IMR-90 (cell line): Measurements from ENCODE around the gene ITPKB. TPM values are rescaled to one million over a fixed set of nuclear protein-coding genes. Genes with fewer than 3 reads are reported as not detected.

ENCODE experiments used
- ATAC-seq: fragments of 200-7000 bp; cut with Tn5 transposase; 2 replicates; pipeline ENCODE4 v1.9.1; 2020; ENCODE audit warnings: low read depth, mild to moderate bottlenecking, moderate library complexity
- Bru-seq: library from RNA; stranded (reverse); fragments of 400-500 nt; gene quantifications from one replicate; lab custom pipeline; 2021; lab: Mats Ljungman, UMichigan
- BruChase-seq, 2 experiments: library from RNA; stranded (reverse); fragments of 400-500 nt; gene quantifications; one replicate each; lab custom pipeline; 2021; lab: Mats Ljungman, UMichigan
- BruUV-seq: library from RNA; stranded (reverse); fragments of 400-500 nt; replicated peaks from 2 replicates; lab custom pipeline; 2021; lab: Mats Ljungman, UMichigan
- CTCF ChIA-PET: fragments of 300-600 bp; formaldehyde crosslinking; extraction: SDS; loops from one replicate; lab custom pipeline; 2021; ENCODE audit warnings: antibody characterized with exemption; lab: Yijun Ruan, JAX
- POLR2A ChIA-PET: fragments of 300-600 bp; sonication (Branson Sonifier 250); formaldehyde crosslinking; loops from one replicate; lab custom pipeline; 2022; ENCODE audit warnings: antibody characterized with exemption; ENCODE audit not compliant: unreplicated experiment; lab: Charles Lee
- DNase-seq: peaks from one replicate; pipeline ENCODE4 v3.0.0; 2013
- H2AFZ ChIP-seq: replicated peaks from 2 replicates; pipeline ENCODE3; 2013; ENCODE audit warnings: low read length, mild to moderate bottlenecking; ENCODE audit not compliant: poor library complexity
- H2AK5ac ChIP-seq: 2 replicates; pipeline ENCODE4 v1.6.1; 2013; ENCODE audit warnings: low read depth, low read length, inconsistent platforms
- H2AK9ac ChIP-seq: replicated peaks from 2 replicates; pipeline ENCODE3; 2013; ENCODE audit warnings: mild to moderate bottlenecking, low read depth, low read length, moderate library complexity; ENCODE audit not compliant: poor library complexity
- H2BK120ac ChIP-seq: 2 replicates; pipeline ENCODE4 v1.6.1; 2013; ENCODE audit warnings: low read depth, low read length, inconsistent platforms
- H2BK15ac ChIP-seq: 3 replicates; pipeline ENCODE4 v1.6.1; 2013; ENCODE audit warnings: low read depth, low read length, inconsistent platforms
- H2BK20ac ChIP-seq: 2 replicates; pipeline ENCODE4 v1.6.1; 2013; ENCODE audit warnings: low read depth, mild to moderate bottlenecking, inconsistent platforms, low read length, moderate library complexity
- H2BK5ac ChIP-seq: 2 replicates; pipeline ENCODE4 v1.6.1; 2013; ENCODE audit warnings: mild to moderate bottlenecking, low read depth, low read length, inconsistent platforms; ENCODE audit not compliant: poor library complexity, severe bottlenecking
- H3K14ac ChIP-seq: replicated peaks from 2 replicates; pipeline ENCODE4 v1.6.1; 2013; ENCODE audit warnings: low read depth, low read length, inconsistent platforms
- H3K18ac ChIP-seq: 2 replicates; pipeline ENCODE4 v1.6.1; 2013; ENCODE audit warnings: low read depth, low read length, control low read depth
- H3K23ac ChIP-seq: 2 replicates; pipeline ENCODE4 v1.6.1; 2013; ENCODE audit warnings: low read depth, low read length, inconsistent platforms
- H3K27ac ChIP-seq: 2 replicates; pipeline ENCODE4 v1.5.1; 2013; ENCODE audit warnings: mild to moderate bottlenecking, control low read depth, low read length; ENCODE audit not compliant: insufficient read depth
- H3K27me3 ChIP-seq: 2 replicates; pipeline ENCODE4 v1.6.1; 2013; ENCODE audit warnings: low read length; ENCODE audit not compliant: control insufficient read depth, insufficient read depth
- H3K36me3 ChIP-seq: 2 replicates; pipeline ENCODE4 v1.6.1; 2013; ENCODE audit warnings: low read length, mixed read lengths; ENCODE audit not compliant: control insufficient read depth, insufficient read depth
- H3K4ac ChIP-seq: 2 replicates; pipeline ENCODE4 v1.6.1; 2013; ENCODE audit warnings: low read depth, low read length, inconsistent platforms
- H3K4me1 ChIP-seq: 2 replicates; pipeline ENCODE4 v1.6.1; 2013; ENCODE audit warnings: low read length, mixed read lengths; ENCODE audit not compliant: control insufficient read depth, insufficient read depth
- H3K4me2 ChIP-seq: 2 replicates; pipeline ENCODE4 v1.6.1; 2013; ENCODE audit warnings: low read depth, mild to moderate bottlenecking, control low read depth, low read length, moderate library complexity
- H3K4me3 ChIP-seq: 2 replicates; pipeline ENCODE4 v1.5.1; 2013; ENCODE audit warnings: low read depth, mild to moderate bottlenecking, control low read depth, low read length, moderate library complexity; ENCODE audit not compliant: insufficient read depth
- H3K56ac ChIP-seq: 2 replicates; pipeline ENCODE4 v1.6.1; 2013; ENCODE audit warnings: low read length, inconsistent platforms; ENCODE audit not compliant: insufficient read depth; ENCODE audit errors: extremely low read depth
- H3K79me1 ChIP-seq, 2 experiments: 2 replicates each; pipeline ENCODE4 v1.6.1; 2013; ENCODE audit warnings: low read length in 2 of 2, inconsistent platforms in 1 of 2, low read depth in 1 of 2
- H3K9ac ChIP-seq: 2 replicates; pipeline ENCODE4 v1.6.1; 2013; ENCODE audit warnings: low read depth, low read length, control low read depth
- H3K9me1 ChIP-seq: 2 replicates; pipeline ENCODE4 v1.6.1; 2013; ENCODE audit warnings: low read length, inconsistent platforms; ENCODE audit not compliant: insufficient read depth
- H3K9me3 ChIP-seq: 2 replicates; pipeline ENCODE4 v1.6.1; 2013; ENCODE audit warnings: low read length; ENCODE audit not compliant: control insufficient read depth, insufficient read depth
- H4K20me1 ChIP-seq: 2 replicates; pipeline ENCODE4 v1.6.1; 2013; ENCODE audit warnings: low read length, inconsistent platforms; ENCODE audit not compliant: insufficient read depth
- H4K5ac ChIP-seq: 2 replicates; pipeline ENCODE4 v1.6.1; 2013; ENCODE audit warnings: mild to moderate bottlenecking, low read depth, low read length, control low read depth
- H4K8ac ChIP-seq, 2 experiments: 2 replicates each; pipeline ENCODE4 v1.6.1; 2013; ENCODE audit warnings: low read depth in 2 of 2, low read length in 2 of 2, control low read depth in 1 of 2, inconsistent platforms in 1 of 2
- H4K91ac ChIP-seq: 2 replicates; pipeline ENCODE4 v1.6.1; 2013; ENCODE audit warnings: low read depth, low read length, inconsistent platforms; ENCODE audit not compliant: insufficient read depth
- MAZ ChIP-seq: IDR thresholded peaks from 2 replicates; pipeline ENCODE4 v1.6.1; 2012; ENCODE audit warnings: low read depth, mild to moderate bottlenecking, low read length, improper control_type of control experiment, moderate library complexity, borderline replicate concordance
- RCOR1 ChIP-seq: IDR thresholded peaks from 2 replicates; pipeline ENCODE4 v1.6.1; 2012; ENCODE audit warnings: mild to moderate bottlenecking, low read length, improper control_type of control experiment; ENCODE audit not compliant: insufficient replicate concordance
- WGBS, 2 experiments: methylation state at CpG; one replicate each; pipeline versions ENCODE4 v1.1.5 to v1.1.7; 2013; ENCODE audit warnings: missing lambda C conversion rate in 2 of 2; ENCODE audit not compliant: insufficient read length in 1 of 2; ENCODE audit errors: extremely low coverage in 2 of 2; 5-methylcytosine and 5-hydroxymethylcytosine counted together
- dilution Hi-C: fragments of 300-500 bp; cut with HindIII; formaldehyde crosslinking; loops from one replicate; pipeline ENCODE4 v1.14.3; 2018; ENCODE audit warnings: low sequenced_read_pairs; ENCODE audit not compliant: unreplicated experiment
- in situ Hi-C: fragments of 300-500 bp; cut with MboI; formaldehyde crosslinking; loops from 3 replicates; pipeline ENCODE4 v1.14.3; 2019; ENCODE audit warnings: low sequenced_read_pairs, inconsistent platforms, mixed read lengths
- intact Hi-C: fragments of 100-400 bp; cut with micrococcal nuclease; formaldehyde crosslinking; loops from 2 replicates; pipeline ENCODE4 v1.10.0; 2022
- long read RNA-seq: library from polyadenylated mRNA; unstranded; transcript quantifications from one replicate; pipeline ENCODE4 v2.0.0, GENCODE V29; 2021; ENCODE audit not compliant: unreplicated experiment
- polyA plus RNA-seq, 3 experiments: library from polyadenylated mRNA; depleted of rRNA; stranded (reverse); fragments of >200 nt; gene quantifications; 2 replicates each; pipeline ENCODE4 v1.2.3, GENCODE V29; 2012; ENCODE audit warnings: low replicate concordance in 1 of 3
- total RNA-seq: library from RNA; depleted of rRNA; stranded (reverse); fragments of >200 nt; gene quantifications from 2 replicates; pipeline ENCODE4 v1.2.3, GENCODE V29; 2012; rRNA removed

ITPKB gene
- 0.72 and 0.83 TPM in 2 replicates for total RNA-seq
- polyA plus RNA-seq (2012; rRNA removed): 1.3 and 1.4 TPM in 2 replicates
- 0.87 and 1.7 TPM in 2 replicates for polyA plus RNA-seq (2012; cell fraction: cytosol; rRNA removed)
- 1.9 and 2.6 TPM in 2 replicates for polyA plus RNA-seq (2012; cell fraction: nucleus; rRNA removed; ENCODE audit: low replicate concordance)
- Bru-seq, nascent RNA: percentile 52 among the genes with signal in this experiment
- percentile 51 among the genes with signal in this experiment for BruChase-seq, experiment 1, labeled RNA remaining after a 6-hour chase
- percentile 55 among the genes with signal in this experiment for BruChase-seq, experiment 2, labeled RNA remaining after a 2-hour chase
- long read RNA-seq, partial matches to known transcripts: 4 of 4 reads
- long read RNA-seq, other reads (novel, unspliced or antisense): 0 of 4 reads

GRCh38 chr1:226738995-226739695 is at the start of gene ITPKB:
Gene ITPKB, minus strand, starts transcription at chr1:226739282. Its CDS starts 1,824 bp downstream, at chr1:226737458.
- Histone ChIP-seq H2BK15ac (peak within 1 kb of the TSS; percentile 58; the same call in 1 of the 3 replicates), H2BK5ac (no peak within 1 kb of the TSS), H2AK5ac (no peak within 1 kb of the TSS), H4K91ac (peak within 1 kb of the TSS; percentile 71), H3K56ac (peak within 1 kb of the TSS; percentile 61), H3K9me1 (no peaks in the 10 kb centered on the region), H3K14ac (peak within 1 kb of the TSS; percentile 86), H3K9me3 (no peaks in the 10 kb centered on the region), H4K5ac (peak within 1 kb of the TSS; percentile 73), H3K79me1 (no peaks in the 10 kb centered on the region; a peak in 1 of 4 replicates), H2AK9ac (peak within 1 kb of the TSS; percentile 58), H4K8ac (peak within 1 kb of the TSS; percentile 65 to 86), H3K23ac (peak within 1 kb of the TSS; percentile 83), H3K4ac (peak within 1 kb of the TSS; percentile 49), H2BK20ac (no peak within 1 kb of the TSS; the same call in 1 of the 2 replicates), H3K4me1 (no peaks in the 10 kb centered on the region; the same call in 1 of the 2 replicates), H3K18ac (peak within 1 kb of the TSS; percentile 77), H3K27me3 (peaks cover 2% of the 10 kb centered on the region; the same call in 1 of the 2 replicates), H3K9ac (peak within 1 kb of the TSS; percentile 89), H3K36me3 (peaks cover 9% of the 10 kb centered on the region; the same call in 1 of the 2 replicates), H4K20me1 (no peaks in the 10 kb centered on the region), H3K4me2 (peak within 1 kb of the TSS; percentile 95), H3K27ac (peak within 1 kb of the TSS; percentile 81), H3K4me3 (peak within 1 kb of the TSS; percentile 70), H2AFZ (peak within 1 kb of the TSS; percentile 94), H2BK120ac (peak within 1 kb of the TSS; percentile 56)
- dilution Hi-C loops: no loop called here
- TF ChIP-seq RCOR1 (no peak), MAZ (peak; percentile 65; the same call in 1 of the 2 replicates)
- in situ Hi-C loops: loop anchor here (10.0 kb wide), 1 partner anchor 104 kb away; no protein-coding TSS in a partner anchor
- ATAC-seq (peak; percentile 9), DNase-seq (peak; percentile 65)
- WGBS, 2 experiments: 0% methylated on average over 1 of the region's 23 CpGs; no CpG with 5 or more reads in 1 of the 2 experiments
- ChIA-PET POLR2A (interaction anchor here (0.6 kb wide), 1 partner anchor 164 kb away, joined by 3 read pairs; no protein-coding TSS in a partner anchor), CTCF (interaction anchor here (0.5 to 1.1 kb wide), 3 partner anchors 77 to 700 kb away, joined by 3 read pairs; no protein-coding TSS in a partner anchor)
- no TSS peak for BruUV-seq
- intact Hi-C loops: loop anchor here (2.0 to 5.0 kb wide), 4 partner anchors 36 to 104 kb away; no protein-coding TSS in a partner anchor
